HCT116 (cell line): ENCODE results near the gene HDDC3. TPM values are rescaled to one million over a fixed set of nuclear protein-coding genes. Genes with fewer than 3 reads are reported as not detected.

Experiments
- ATAC-seq: fragments of 200-7000 bp; cut with Tn5 transposase; 2 replicates; pipeline ENCODE4 v1.9.1; 2020; ENCODE audit warnings: mild to moderate bottlenecking, moderate library complexity
- BruUV-seq: library from RNA; stranded (reverse); fragments of 400-500 nt; replicated peaks from 2 replicates; lab custom pipeline; 2021; lab: Mats Ljungman, UMichigan
- CTCF ChIA-PET: fragments of 300-600 bp; sonication (Branson Sonifier 250); formaldehyde crosslinking; loops from one replicate; lab custom pipeline; 2021; ENCODE audit warnings: antibody characterized with exemption; lab: Charles Lee
- POLR2A ChIA-PET: fragments of 300-600, 350-600 bp; sonication (Branson Sonifier 250); formaldehyde crosslinking; loops from one replicate; lab custom pipeline; 2021; ENCODE audit warnings: antibody characterized with exemption; lab: Charles Lee
- RAD21 ChIA-PET, 2 experiments: fragments of 300-600 bp; sonication (Branson Sonifier 250); formaldehyde crosslinking; loops; one replicate each; lab custom pipeline; 2023; ENCODE audit warnings: low total read pairs in 2 of 2; ENCODE audit not compliant: uncharacterized antibody in 2 of 2, unreplicated experiment in 2 of 2, low non-redundant PET in 1 of 2; lab: Charles Lee
- DNase-seq: peaks from one replicate; pipeline ENCODE4 v3.0.0-alpha.2; 2010; ENCODE audit warnings: low read depth, low spot score
- H2AFZ ChIP-seq: fragments of 200-600 bp; shearing (Covaris generic), sonication (generic); 2 replicates; pipeline ENCODE4 v1.6.1; 2017; ENCODE audit warnings: low read depth, mixed run types, mixed read lengths, antibody characterized with exemption, low read length; ENCODE audit not compliant: poor library complexity, severe bottlenecking
- H3K27ac ChIP-seq: 2 replicates; pipeline ENCODE4 v1.5.1; 2012; ENCODE audit warnings: low read depth, low read length
- H3K27me3 ChIP-seq: fragments of 200-600 bp; sonication (generic); 2 replicates; pipeline ENCODE4 v1.6.1; 2016; ENCODE audit warnings: mixed run types, low read length, mixed read lengths; ENCODE audit not compliant: insufficient read depth
- H3K36me3 ChIP-seq, 2 experiments: fragments of 200-500 bp in 1 of 2; fragments of 200-600 bp in 1 of 2; sonication (Bioruptor generic) in 1 of 2; sonication (generic) in 1 of 2; 2 replicates each; pipeline versions ENCODE4 v1.5.1 to v1.6.1; 2014 to 2016; ENCODE audit warnings: low read length in 2 of 2, inconsistent platforms in 1 of 2, mixed read lengths in 1 of 2, mixed run types in 1 of 2; ENCODE audit not compliant: insufficient read depth in 2 of 2, control insufficient read depth in 1 of 2
- H3K4me1 ChIP-seq, 2 experiments: fragments of 200-600 bp in 1 of 2; sonication (generic) in 1 of 2; 2 replicates each; pipeline versions ENCODE4 v1.5.1 to v1.6.1; 2012 to 2017; ENCODE audit warnings: low read length in 2 of 2, inconsistent platforms in 1 of 2, mild to moderate bottlenecking in 1 of 2, mixed read lengths in 1 of 2, mixed run types in 1 of 2, moderate library complexity in 1 of 2; ENCODE audit not compliant: insufficient read depth in 2 of 2, control insufficient read depth in 1 of 2
- H3K4me2 ChIP-seq: fragments of 200-600 bp; sonication (generic); 2 replicates; pipeline ENCODE4 v1.6.1; 2017; ENCODE audit warnings: mixed run types, low read length, mixed read lengths
- H3K4me3 ChIP-seq, 2 experiments: fragments of 200-600 bp in 1 of 2; sonication (generic) in 1 of 2; replicated peaks in 1 of 2; 2 replicates each; pipeline ENCODE4 v1.5.1; 2011 to 2016; ENCODE audit warnings: low read length in 2 of 2, control low read depth in 1 of 2, low read depth in 1 of 2, mild to moderate bottlenecking in 1 of 2, mixed read lengths in 1 of 2, mixed run types in 1 of 2
- H3K79me2 ChIP-seq: fragments of 200-600 bp; sonication (generic); 2 replicates; pipeline ENCODE4 v1.6.1; 2017; ENCODE audit warnings: mild to moderate bottlenecking, mixed run types, low read length, moderate library complexity, mixed read lengths; ENCODE audit not compliant: insufficient read depth
- H3K9ac ChIP-seq: fragments of 200-600 bp; sonication (generic); 2 replicates; pipeline ENCODE4 v1.6.1; 2016; ENCODE audit warnings: low read length, mixed read lengths
- H3K9me2 ChIP-seq: fragments of 200-600 bp; sonication (generic), shearing (Covaris generic); 2 replicates; pipeline ENCODE4 v1.6.1; 2017; ENCODE audit warnings: mixed run types, mild to moderate bottlenecking, moderate library complexity; ENCODE audit not compliant: insufficient read depth
- H3K9me3 ChIP-seq, 2 experiments: fragments of 200-500 bp in 1 of 2; fragments of 200-600 bp in 1 of 2; sonication (Bioruptor generic) in 1 of 2; sonication (generic) in 1 of 2; 2 replicates each; pipeline ENCODE4 v1.6.1; 2014 to 2017; ENCODE audit warnings: low read length in 2 of 2, mixed read lengths in 2 of 2, inconsistent platforms in 1 of 2, low read depth in 1 of 2, mild to moderate bottlenecking in 1 of 2, mixed run types in 1 of 2, moderate library complexity in 1 of 2; ENCODE audit not compliant: control insufficient read depth in 1 of 2, insufficient read depth in 1 of 2
- H4K20me1 ChIP-seq: fragments of 200-600 bp; sonication (generic), shearing (Covaris generic); 2 replicates; pipeline ENCODE4 v1.6.1; 2017; ENCODE audit warnings: mixed run types, mild to moderate bottlenecking, moderate library complexity; ENCODE audit not compliant: insufficient read depth
- ATF3 ChIP-seq: IDR thresholded peaks from 2 replicates; pipeline ENCODE4 v1.6.1; 2012
- CBX3 ChIP-seq: IDR thresholded peaks from 2 replicates; pipeline ENCODE4 v1.6.1; 2012; ENCODE audit warnings: low read depth
- CEBPB ChIP-seq: IDR thresholded peaks from 2 replicates; pipeline ENCODE4 v1.6.1; 2012; ENCODE audit warnings: low read depth
- CTCF ChIP-seq, 3 experiments: fragments of 200-600 bp in 1 of 3; sonication (generic) in 1 of 3; IDR thresholded peaks in 2 of 3; conservative IDR thresholded peaks in 1 of 3; 2 replicates each; pipeline ENCODE4 v1.5.1; 2012 to 2017; ENCODE audit warnings: low read depth in 2 of 3, low read length in 2 of 3, antibody characterized with exemption in 1 of 3, borderline replicate concordance in 1 of 3, control low read depth in 1 of 3, mild to moderate bottlenecking in 1 of 3, mixed read lengths in 1 of 3, mixed run types in 1 of 3, moderate library complexity in 1 of 3; ENCODE audit not compliant: insufficient read depth in 1 of 3
- EGR1 ChIP-seq: IDR thresholded peaks from 2 replicates; pipeline ENCODE4 v1.6.1; 2012; ENCODE audit warnings: low read depth
- ELF1 ChIP-seq: IDR thresholded peaks from 2 replicates; pipeline ENCODE4 v1.6.1; 2012; ENCODE audit warnings: low read depth, borderline replicate concordance
- EZH2 ChIP-seq: fragments of 200-600 bp; sonication (generic); IDR thresholded peaks from 2 replicates; pipeline ENCODE4 v1.6.1; 2017; ENCODE audit warnings: antibody characterized with exemption, mixed run types
- EZH2phosphoT487 ChIP-seq: fragments of 200-600 bp; IDR thresholded peaks from 2 replicates; pipeline ENCODE4 v1.6.1; 2018; ENCODE audit warnings: antibody characterized with exemption, borderline replicate concordance
- MAX ChIP-seq: IDR thresholded peaks from 2 replicates; pipeline ENCODE4 v1.6.1; 2012
- POLR2A ChIP-seq: IDR thresholded peaks from 2 replicates; pipeline ENCODE4 v1.7.0; 2011; ENCODE audit warnings: borderline replicate concordance; ENCODE audit not compliant: insufficient read depth, insufficient read length; ENCODE audit errors: extremely low read depth
- POLR2AphosphoS5 ChIP-seq: IDR thresholded peaks from 2 replicates; pipeline ENCODE4 v1.6.1; 2011; ENCODE audit warnings: mild to moderate bottlenecking, low read depth, low read length, moderate library complexity
- RAD21 ChIP-seq: IDR thresholded peaks from 2 replicates; pipeline ENCODE4 v1.6.1; 2012; ENCODE audit warnings: low read depth, mild to moderate bottlenecking
- REST ChIP-seq: IDR thresholded peaks from 2 replicates; pipeline ENCODE4 v1.6.1; 2012; ENCODE audit warnings: low read depth
- SIN3A ChIP-seq: IDR thresholded peaks from 2 replicates; pipeline ENCODE4 v1.6.1; 2012; ENCODE audit warnings: low read depth
- SP1 ChIP-seq: IDR thresholded peaks from 2 replicates; pipeline ENCODE4 v1.6.1; 2012; ENCODE audit warnings: low read depth
- TCF7L2 ChIP-seq: IDR thresholded peaks from 2 replicates; pipeline ENCODE4 v1.7.0; 2011; ENCODE audit warnings: borderline replicate concordance, inconsistent platforms; ENCODE audit not compliant: insufficient read depth, insufficient read length; ENCODE audit errors: extremely low read depth
- YY1 ChIP-seq: IDR thresholded peaks from 2 replicates; pipeline ENCODE4 v1.6.1; 2011; ENCODE audit warnings: low read length, low read depth, moderate library complexity, mild to moderate bottlenecking; ENCODE audit not compliant: insufficient replicate concordance; ENCODE audit errors: extremely low read depth
- ZBTB33 ChIP-seq: IDR thresholded peaks from 2 replicates; pipeline ENCODE4 v1.6.1; 2011; ENCODE audit warnings: mild to moderate bottlenecking, low read length, moderate library complexity; ENCODE audit not compliant: insufficient replicate concordance; ENCODE audit errors: extremely low read depth
- ZFX ChIP-seq: fragments of 450-650 bp; IDR thresholded peaks from 2 replicates; pipeline ENCODE4 v1.6.1; 2017
- ZNF274 ChIP-seq: fragments of 200-500 bp; sonication (Bioruptor generic); IDR thresholded peaks from 2 replicates; pipeline ENCODE4 v1.6.1; 2014; ENCODE audit warnings: mild to moderate bottlenecking, low read depth, low read length, inconsistent platforms
- intact Hi-C: fragments of 100-400 bp; cut with micrococcal nuclease; formaldehyde crosslinking; loops from 2 replicates; pipeline ENCODE4 v1.10.0; 2022
- total RNA-seq: library from RNA; stranded (reverse); gene quantifications from one replicate; pipeline ENCODE4 v1.2.1, GENCODE V29; 2021; ENCODE audit not compliant: unreplicated experiment

Gene HDDC3
- total RNA-seq, 1 experiment from 2014 or later, result 20.4 TPM

- no TSS peak for BruUV-seq
- POLR2A ChIA-PET, result no interaction called here
- no peak for ATAC-seq
Observed at GRCh38 chr15:90909976-90910375, 22.4 kb downstream of the HDDC3 start.

More at GRCh38 chr15:90909976-90910375, 22.4 kb downstream of the HDDC3 start:
- TF ChIP-seq ZNF274 (no peak), REST (no peak), CBX3 (no peak), SP1 (no peak), RAD21 (no peak), SIN3A (no peak), EZH2phosphoT487 (no peak), ATF3 (no peak), EZH2 (no peak), ZBTB33 (no peak), YY1 (no peak), CTCF (IDR thresholded peaks at IDR 0.05 in 2 of 3, conservative IDR thresholded peaks at IDR 0.05 in 1 of 3; ENCODE audit: borderline replicate concordance in 1 of 3, insufficient read depth in 1 of 3, low read depth in 2 of 3, low read length in 2 of 3) (no peak), EGR1 (no peak), CEBPB (no peak), MAX (no peak), TCF7L2 (no peak), POLR2A (no peak), POLR2AphosphoS5 (no peak), ZFX (no peak), ELF1 (no peak)
- Histone ChIP-seq H3K4me3 (no peak overlapping the region), H3K9ac (no peak overlapping the region), H3K27ac (no peak overlapping the region), H3K27me3 (no peaks in the 10 kb centered on the region), H3K9me2 (no peaks in the 10 kb centered on the region), H3K4me2 (no peak overlapping the region), H4K20me1 (no peaks in the 10 kb centered on the region), H2AFZ (no peak overlapping the region), H3K36me3 (peaks cover 8 to 14% of the 10 kb centered on the region in 2 experiments; a peak in 3 of 4 replicates), H3K79me2 (no peaks in the 10 kb centered on the region), H3K9me3 (no peaks in the 10 kb centered on the region), H3K4me1 (no peaks in the 10 kb centered on the region)
- DNase-seq, result no peak
- ChIA-PET RAD21 (no interaction called here), CTCF (interaction anchor here (1.1 kb wide), 1 partner anchor 24 kb away, joined by 3 read pairs; no protein-coding TSS in a partner anchor)
- intact Hi-C loops, result no loop called here
